HCT116 (cell line): ENCODE measurements around the gene NANOS2. TPM values are rescaled to one million over a fixed set of nuclear protein-coding genes. Genes with fewer than 3 reads are reported as not detected.

Source experiments
- ATAC-seq: fragments of 200-7000 bp; cut with Tn5 transposase; 2 replicates; pipeline ENCODE4 v1.9.1; 2020; ENCODE audit warnings: mild to moderate bottlenecking, moderate library complexity
- BruUV-seq: library from RNA; stranded (reverse); fragments of 400-500 nt; replicated peaks from 2 replicates; lab custom pipeline; 2021; lab: Mats Ljungman, UMichigan
- CTCF ChIA-PET: fragments of 300-600 bp; sonication (Branson Sonifier 250); formaldehyde crosslinking; loops from one replicate; lab custom pipeline; 2021; ENCODE audit warnings: antibody characterized with exemption; lab: Charles Lee
- POLR2A ChIA-PET: fragments of 300-600, 350-600 bp; sonication (Branson Sonifier 250); formaldehyde crosslinking; loops from one replicate; lab custom pipeline; 2021; ENCODE audit warnings: antibody characterized with exemption; lab: Charles Lee
- RAD21 ChIA-PET, 2 experiments: fragments of 300-600 bp; sonication (Branson Sonifier 250); formaldehyde crosslinking; loops; one replicate each; lab custom pipeline; 2023; ENCODE audit warnings: low total read pairs in 2 of 2; ENCODE audit not compliant: uncharacterized antibody in 2 of 2, unreplicated experiment in 2 of 2, low non-redundant PET in 1 of 2; lab: Charles Lee
- DNase-seq: peaks from one replicate; pipeline ENCODE4 v3.0.0-alpha.2; 2010; ENCODE audit warnings: low read depth, low spot score
- H2AFZ ChIP-seq: fragments of 200-600 bp; shearing (Covaris generic), sonication (generic); 2 replicates; pipeline ENCODE4 v1.6.1; 2017; ENCODE audit warnings: low read depth, mixed run types, mixed read lengths, antibody characterized with exemption, low read length; ENCODE audit not compliant: poor library complexity, severe bottlenecking
- H3K27ac ChIP-seq: 2 replicates; pipeline ENCODE4 v1.5.1; 2012; ENCODE audit warnings: low read depth, low read length
- H3K27me3 ChIP-seq: fragments of 200-600 bp; sonication (generic); 2 replicates; pipeline ENCODE4 v1.6.1; 2016; ENCODE audit warnings: mixed run types, low read length, mixed read lengths; ENCODE audit not compliant: insufficient read depth
- H3K36me3 ChIP-seq, 2 experiments: fragments of 200-500 bp in 1 of 2; fragments of 200-600 bp in 1 of 2; sonication (Bioruptor generic) in 1 of 2; sonication (generic) in 1 of 2; 2 replicates each; pipeline versions ENCODE4 v1.5.1 to v1.6.1; 2014 to 2016; ENCODE audit warnings: low read length in 2 of 2, inconsistent platforms in 1 of 2, mixed read lengths in 1 of 2, mixed run types in 1 of 2; ENCODE audit not compliant: insufficient read depth in 2 of 2, control insufficient read depth in 1 of 2
- H3K4me1 ChIP-seq, 2 experiments: fragments of 200-600 bp in 1 of 2; sonication (generic) in 1 of 2; 2 replicates each; pipeline versions ENCODE4 v1.5.1 to v1.6.1; 2012 to 2017; ENCODE audit warnings: low read length in 2 of 2, inconsistent platforms in 1 of 2, mild to moderate bottlenecking in 1 of 2, mixed read lengths in 1 of 2, mixed run types in 1 of 2, moderate library complexity in 1 of 2; ENCODE audit not compliant: insufficient read depth in 2 of 2, control insufficient read depth in 1 of 2
- H3K4me2 ChIP-seq: fragments of 200-600 bp; sonication (generic); 2 replicates; pipeline ENCODE4 v1.6.1; 2017; ENCODE audit warnings: mixed run types, low read length, mixed read lengths
- H3K4me3 ChIP-seq, 2 experiments: fragments of 200-600 bp in 1 of 2; sonication (generic) in 1 of 2; replicated peaks in 1 of 2; 2 replicates each; pipeline ENCODE4 v1.5.1; 2011 to 2016; ENCODE audit warnings: low read length in 2 of 2, control low read depth in 1 of 2, low read depth in 1 of 2, mild to moderate bottlenecking in 1 of 2, mixed read lengths in 1 of 2, mixed run types in 1 of 2
- H3K79me2 ChIP-seq: fragments of 200-600 bp; sonication (generic); 2 replicates; pipeline ENCODE4 v1.6.1; 2017; ENCODE audit warnings: mild to moderate bottlenecking, mixed run types, low read length, moderate library complexity, mixed read lengths; ENCODE audit not compliant: insufficient read depth
- H3K9ac ChIP-seq: fragments of 200-600 bp; sonication (generic); 2 replicates; pipeline ENCODE4 v1.6.1; 2016; ENCODE audit warnings: low read length, mixed read lengths
- H3K9me2 ChIP-seq: fragments of 200-600 bp; sonication (generic), shearing (Covaris generic); 2 replicates; pipeline ENCODE4 v1.6.1; 2017; ENCODE audit warnings: mixed run types, mild to moderate bottlenecking, moderate library complexity; ENCODE audit not compliant: insufficient read depth
- H3K9me3 ChIP-seq, 2 experiments: fragments of 200-500 bp in 1 of 2; fragments of 200-600 bp in 1 of 2; sonication (Bioruptor generic) in 1 of 2; sonication (generic) in 1 of 2; 2 replicates each; pipeline ENCODE4 v1.6.1; 2014 to 2017; ENCODE audit warnings: low read length in 2 of 2, mixed read lengths in 2 of 2, inconsistent platforms in 1 of 2, low read depth in 1 of 2, mild to moderate bottlenecking in 1 of 2, mixed run types in 1 of 2, moderate library complexity in 1 of 2; ENCODE audit not compliant: control insufficient read depth in 1 of 2, insufficient read depth in 1 of 2
- H4K20me1 ChIP-seq: fragments of 200-600 bp; sonication (generic), shearing (Covaris generic); 2 replicates; pipeline ENCODE4 v1.6.1; 2017; ENCODE audit warnings: mixed run types, mild to moderate bottlenecking, moderate library complexity; ENCODE audit not compliant: insufficient read depth
- CBX3 ChIP-seq: IDR thresholded peaks from 2 replicates; pipeline ENCODE4 v1.6.1; 2012; ENCODE audit warnings: low read depth
- CEBPB ChIP-seq: IDR thresholded peaks from 2 replicates; pipeline ENCODE4 v1.6.1; 2012; ENCODE audit warnings: low read depth
- CTCF ChIP-seq, 3 experiments: fragments of 200-600 bp in 1 of 3; sonication (generic) in 1 of 3; IDR thresholded peaks in 2 of 3; conservative IDR thresholded peaks in 1 of 3; 2 replicates each; pipeline ENCODE4 v1.5.1; 2012 to 2017; ENCODE audit warnings: low read depth in 2 of 3, low read length in 2 of 3, antibody characterized with exemption in 1 of 3, borderline replicate concordance in 1 of 3, control low read depth in 1 of 3, mild to moderate bottlenecking in 1 of 3, mixed read lengths in 1 of 3, mixed run types in 1 of 3, moderate library complexity in 1 of 3; ENCODE audit not compliant: insufficient read depth in 1 of 3
- EGR1 ChIP-seq: IDR thresholded peaks from 2 replicates; pipeline ENCODE4 v1.6.1; 2012; ENCODE audit warnings: low read depth
- EZH2phosphoT487 ChIP-seq: fragments of 200-600 bp; IDR thresholded peaks from 2 replicates; pipeline ENCODE4 v1.6.1; 2018; ENCODE audit warnings: antibody characterized with exemption, borderline replicate concordance
- JUND ChIP-seq: IDR thresholded peaks from 2 replicates; pipeline ENCODE4 v1.6.1; 2012
- POLR2A ChIP-seq: IDR thresholded peaks from 2 replicates; pipeline ENCODE4 v1.7.0; 2011; ENCODE audit warnings: borderline replicate concordance; ENCODE audit not compliant: insufficient read depth, insufficient read length; ENCODE audit errors: extremely low read depth
- POLR2AphosphoS5 ChIP-seq: IDR thresholded peaks from 2 replicates; pipeline ENCODE4 v1.6.1; 2011; ENCODE audit warnings: mild to moderate bottlenecking, low read depth, low read length, moderate library complexity
- RAD21 ChIP-seq: IDR thresholded peaks from 2 replicates; pipeline ENCODE4 v1.6.1; 2012; ENCODE audit warnings: low read depth, mild to moderate bottlenecking
- SIN3A ChIP-seq: IDR thresholded peaks from 2 replicates; pipeline ENCODE4 v1.6.1; 2012; ENCODE audit warnings: low read depth
- SRF ChIP-seq: IDR thresholded peaks from 2 replicates; pipeline ENCODE4 v1.6.1; 2012; ENCODE audit warnings: low read depth
- TCF7L2 ChIP-seq: IDR thresholded peaks from 2 replicates; pipeline ENCODE4 v1.7.0; 2011; ENCODE audit warnings: borderline replicate concordance, inconsistent platforms; ENCODE audit not compliant: insufficient read depth, insufficient read length; ENCODE audit errors: extremely low read depth
- YY1 ChIP-seq: IDR thresholded peaks from 2 replicates; pipeline ENCODE4 v1.6.1; 2011; ENCODE audit warnings: low read length, low read depth, moderate library complexity, mild to moderate bottlenecking; ENCODE audit not compliant: insufficient replicate concordance; ENCODE audit errors: extremely low read depth
- ZFX ChIP-seq: fragments of 450-650 bp; IDR thresholded peaks from 2 replicates; pipeline ENCODE4 v1.6.1; 2017
- ZNF274 ChIP-seq: fragments of 200-500 bp; sonication (Bioruptor generic); IDR thresholded peaks from 2 replicates; pipeline ENCODE4 v1.6.1; 2014; ENCODE audit warnings: mild to moderate bottlenecking, low read depth, low read length, inconsistent platforms
- intact Hi-C: fragments of 100-400 bp; cut with micrococcal nuclease; formaldehyde crosslinking; loops from 2 replicates; pipeline ENCODE4 v1.10.0; 2022
- total RNA-seq: library from RNA; stranded (reverse); gene quantifications from one replicate; pipeline ENCODE4 v1.2.1, GENCODE V29; 2021; ENCODE audit not compliant: unreplicated experiment
- TF ChIP-seq, protein P1 (sequence below): IDR thresholded peaks from 2 replicates; pipeline ENCODE4 v1.6.1; 2012
- TF ChIP-seq, protein P2 (sequence below): IDR thresholded peaks from 2 replicates; pipeline ENCODE4 v1.6.1; 2012
- TF ChIP-seq, protein P3 (sequence below): IDR thresholded peaks from 2 replicates; pipeline ENCODE4 v1.6.1; 2011; ENCODE audit warnings: mild to moderate bottlenecking, low read length, moderate library complexity; ENCODE audit not compliant: insufficient replicate concordance; ENCODE audit errors: extremely low read depth

The NANOS2 gene
- total RNA-seq, 1 experiment from 2014 or later = not detected

- DNase-seq (no peak), ATAC-seq (peak; percentile 45)
- ChIA-PET CTCF (interaction anchor here (5.0 kb wide), 1 partner anchor 14 kb away, joined by 45 read pairs; the partner anchor contains the start of genes FOXA3 and SYMPK), RAD21 (no interaction called here), POLR2A (no interaction called here)
- Histone ChIP-seq H3K4me2 (peak overlapping the region; percentile 41), H3K27me3 (no peaks in the 10 kb centered on the region), H3K4me1 (peaks cover 22 to 37% of the 10 kb centered on the region in 2 experiments), H3K9me3 (no peaks in the 10 kb centered on the region), H2AFZ (no peak overlapping the region), H3K9ac (no peak overlapping the region), H3K4me3 (no peak overlapping the region), H3K36me3 (no peaks in the 10 kb centered on the region), H3K9me2 (no peaks in the 10 kb centered on the region), H3K79me2 (no peaks in the 10 kb centered on the region), H4K20me1 (no peaks in the 10 kb centered on the region), H3K27ac (no peak overlapping the region)
- no TSS peak for BruUV-seq
- intact Hi-C loops = no loop called here
- TF ChIP-seq, protein P1, sequence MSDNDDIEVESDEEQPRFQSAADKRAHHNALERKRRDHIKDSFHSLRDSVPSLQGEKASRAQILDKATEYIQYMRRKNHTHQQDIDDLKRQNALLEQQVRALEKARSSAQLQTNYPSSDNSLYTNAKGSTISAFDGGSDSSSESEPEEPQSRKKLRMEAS = peak; percentile 81
- TF ChIP-seq JUND (peak; percentile 63), SRF (no peak), SIN3A (peak; percentile 97), EGR1 (no peak), POLR2A (no peak), CBX3 (0 out of 2 replicates have a peak, but pooled peaks have one; percentile 25), POLR2AphosphoS5 (no peak), TCF7L2 (no peak), YY1 (no peak), RAD21 (no peak), ZNF274 (no peak), EZH2phosphoT487 (no peak), CEBPB (no peak), CTCF (IDR thresholded peaks at IDR 0.05 in 2 of 3, conservative IDR thresholded peaks at IDR 0.05 in 1 of 3; ENCODE audit: borderline replicate concordance in 1 of 3, insufficient read depth in 1 of 3, low read depth in 2 of 3, low read length in 2 of 3) (no peak), ZFX (no peak)
- TF ChIP-seq, protein P2, sequence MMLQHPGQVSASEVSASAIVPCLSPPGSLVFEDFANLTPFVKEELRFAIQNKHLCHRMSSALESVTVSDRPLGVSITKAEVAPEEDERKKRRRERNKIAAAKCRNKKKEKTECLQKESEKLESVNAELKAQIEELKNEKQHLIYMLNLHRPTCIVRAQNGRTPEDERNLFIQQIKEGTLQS = no peak
- TF ChIP-seq, protein P3, sequence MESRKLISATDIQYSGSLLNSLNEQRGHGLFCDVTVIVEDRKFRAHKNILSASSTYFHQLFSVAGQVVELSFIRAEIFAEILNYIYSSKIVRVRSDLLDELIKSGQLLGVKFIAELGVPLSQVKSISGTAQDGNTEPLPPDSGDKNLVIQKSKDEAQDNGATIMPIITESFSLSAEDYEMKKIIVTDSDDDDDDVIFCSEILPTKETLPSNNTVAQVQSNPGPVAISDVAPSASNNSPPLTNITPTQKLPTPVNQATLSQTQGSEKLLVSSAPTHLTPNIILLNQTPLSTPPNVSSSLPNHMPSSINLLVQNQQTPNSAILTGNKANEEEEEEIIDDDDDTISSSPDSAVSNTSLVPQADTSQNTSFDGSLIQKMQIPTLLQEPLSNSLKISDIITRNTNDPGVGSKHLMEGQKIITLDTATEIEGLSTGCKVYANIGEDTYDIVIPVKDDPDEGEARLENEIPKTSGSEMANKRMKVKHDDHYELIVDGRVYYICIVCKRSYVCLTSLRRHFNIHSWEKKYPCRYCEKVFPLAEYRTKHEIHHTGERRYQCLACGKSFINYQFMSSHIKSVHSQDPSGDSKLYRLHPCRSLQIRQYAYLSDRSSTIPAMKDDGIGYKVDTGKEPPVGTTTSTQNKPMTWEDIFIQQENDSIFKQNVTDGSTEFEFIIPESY = no peak
Measured at GRCh38 chr19:45878043-45878794, 36.4 kb downstream of the NANOS2 start.
